ENCODE results near the gene GPER1.

DNA sequence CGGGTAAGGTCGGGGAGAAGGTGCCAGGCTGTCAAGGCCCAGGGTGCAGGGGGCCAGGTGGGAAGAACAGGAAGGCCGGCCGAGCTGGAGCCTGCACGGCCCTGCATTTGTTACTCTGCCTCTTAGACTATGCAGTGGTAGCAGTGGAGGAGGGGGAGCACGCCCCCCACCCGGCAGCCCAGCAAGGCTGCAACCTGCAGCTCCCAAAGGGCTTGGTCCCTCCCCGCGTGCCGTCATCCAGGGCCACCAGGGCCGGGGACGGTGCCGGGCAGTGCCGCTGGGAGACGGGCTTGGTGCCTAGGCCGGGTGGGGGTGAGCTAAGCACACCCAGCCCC is 7.0 kb upstream of the GPER1 start:
- no peak for TF ChIP-seq SP1 (IDR thresholded peaks at IDR 0.05)
- TF ChIP-seq BHLHE40 (IDR thresholded peaks at IDR 0.05; ENCODE audit: borderline replicate concordance), result no peak
- no peak for TF ChIP-seq FOXM1 (IDR thresholded peaks at IDR 0.05; ENCODE audit: borderline replicate concordance)
- no peak for TF ChIP-seq FOXA1 (IDR thresholded peaks at IDR 0.05)
- TF ChIP-seq L3MBTL2 (conservative IDR thresholded peaks at IDR 0.05), result no peak
- TF ChIP-seq ELF4 (IDR thresholded peaks at IDR 0.05), result no peak
- TF ChIP-seq CTBP1 (IDR thresholded peaks at IDR 0.05; ENCODE audit: borderline replicate concordance), result no peak
- TF ChIP-seq HDGF (IDR thresholded peaks at IDR 0.05; ENCODE audit: borderline replicate concordance), result no peak
- TF ChIP-seq FOXK2 (IDR thresholded peaks at IDR 0.05), result no peak
- TF ChIP-seq, protein P1, sequence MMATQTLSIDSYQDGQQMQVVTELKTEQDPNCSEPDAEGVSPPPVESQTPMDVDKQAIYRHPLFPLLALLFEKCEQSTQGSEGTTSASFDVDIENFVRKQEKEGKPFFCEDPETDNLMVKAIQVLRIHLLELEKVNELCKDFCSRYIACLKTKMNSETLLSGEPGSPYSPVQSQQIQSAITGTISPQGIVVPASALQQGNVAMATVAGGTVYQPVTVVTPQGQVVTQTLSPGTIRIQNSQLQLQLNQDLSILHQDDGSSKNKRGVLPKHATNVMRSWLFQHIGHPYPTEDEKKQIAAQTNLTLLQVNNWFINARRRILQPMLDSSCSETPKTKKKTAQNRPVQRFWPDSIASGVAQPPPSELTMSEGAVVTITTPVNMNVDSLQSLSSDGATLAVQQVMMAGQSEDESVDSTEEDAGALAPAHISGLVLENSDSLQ (IDR thresholded peaks at IDR 0.05), result no peak
- TF ChIP-seq LEF1 (IDR thresholded peaks at IDR 0.05; ENCODE audit: borderline replicate concordance), result no peak
